PC-9 (cell line): ENCODE data around the gene ZNF576. TPM values are rescaled to one million over a fixed set of nuclear protein-coding genes. Genes with fewer than 3 reads are reported as not detected.

Source experiments
- BruUV-seq: library from RNA; stranded (reverse); fragments of 400-500 nt; replicated peaks from 2 replicates; lab custom pipeline; 2021; lab: Mats Ljungman, UMichigan
- CTCF ChIA-PET: fragments of 300-600 bp; sonication (Branson Sonifier 250); formaldehyde crosslinking; loops from one replicate; lab custom pipeline; 2022; ENCODE audit warnings: antibody characterized with exemption; lab: Charles Lee
- POLR2A ChIA-PET: fragments of 300-600 bp; sonication (Branson Sonifier 250); formaldehyde crosslinking; loops from one replicate; lab custom pipeline; 2022; ENCODE audit warnings: antibody characterized with exemption; ENCODE audit not compliant: unreplicated experiment; lab: Charles Lee
- DNase-seq, 2 experiments: peaks; one replicate each; pipeline versions ENCODE4 v3.0.0 to v3.0.0-alpha.2; 2015 to 2022; ENCODE audit warnings: mixed read lengths in 1 of 2
- H2AFZ ChIP-seq: fragments of 200-600 bp; sonication (generic); 2 replicates; pipeline ENCODE4 v1.8.1; 2017; ENCODE audit warnings: antibody characterized with exemption
- H3F3A ChIP-seq: fragments of 200-600 bp; sonication (generic); 2 replicates; pipeline ENCODE4 v1.8.1; 2017; ENCODE audit warnings: antibody characterized with exemption, mild to moderate bottlenecking, low read depth; ENCODE audit not compliant: insufficient read depth
- H3K27ac ChIP-seq: fragments of 200-600 bp; sonication (generic); 2 replicates; pipeline ENCODE4 v1.6.1; 2016; ENCODE audit warnings: mixed run types
- H3K27me3 ChIP-seq: fragments of 200-600 bp; sonication (generic); 2 replicates; pipeline ENCODE4 v1.6.1; 2016; ENCODE audit warnings: low read depth, mixed run types; ENCODE audit not compliant: insufficient read depth
- H3K36me3 ChIP-seq: fragments of 200-600 bp; sonication (generic); 2 replicates; pipeline ENCODE4 v1.6.1; 2016; ENCODE audit warnings: low read depth, mixed run types
- H3K4me1 ChIP-seq: fragments of 200-600 bp; sonication (generic); replicated peaks from 2 replicates; pipeline ENCODE4 v1.6.1; 2016; ENCODE audit warnings: mixed run types; ENCODE audit not compliant: insufficient read depth
- H3K4me2 ChIP-seq: fragments of 200-600 bp; sonication (generic); 2 replicates; pipeline ENCODE4 v1.6.1; 2017; ENCODE audit warnings: mixed run types
- H3K4me3 ChIP-seq: fragments of 200-600 bp; sonication (generic); 2 replicates; pipeline ENCODE4 v1.6.1; 2016; ENCODE audit warnings: mixed run types
- H3K79me2 ChIP-seq: fragments of 200-600 bp; sonication (generic); 2 replicates; pipeline ENCODE4 v1.6.1; 2017; ENCODE audit warnings: low read depth, mixed run types
- H3K9me2 ChIP-seq: fragments of 200-600 bp; sonication (generic); 2 replicates; pipeline ENCODE4 v1.8.1; 2017; ENCODE audit warnings: mild to moderate bottlenecking; ENCODE audit not compliant: insufficient read depth
- H3K9me3 ChIP-seq: fragments of 200-600 bp; sonication (generic); 2 replicates; pipeline ENCODE4 v1.8.1; 2016; ENCODE audit warnings: low read depth; ENCODE audit not compliant: insufficient read depth
- H4K20me1 ChIP-seq: fragments of 200-600 bp; sonication (generic); 2 replicates; pipeline ENCODE4 v1.8.1; 2017; ENCODE audit not compliant: insufficient read depth
- CTCF ChIP-seq: fragments of 200-600 bp; sonication (generic); conservative IDR thresholded peaks from 2 replicates; pipeline ENCODE4 v1.6.1; 2017; ENCODE audit warnings: mixed run types, antibody characterized with exemption, mild to moderate bottlenecking, moderate library complexity
- EZH2 ChIP-seq: fragments of 200-600 bp; sonication (generic); IDR thresholded peaks from 2 replicates; pipeline ENCODE4 v1.8.0; 2017; ENCODE audit warnings: antibody characterized with exemption, low read depth
- intact Hi-C: fragments of 100-400 bp; cut with micrococcal nuclease; formaldehyde crosslinking; loops from one replicate; pipeline ENCODE4 v1.10.0; 2022; ENCODE audit not compliant: unreplicated experiment
- total RNA-seq: library from RNA; stranded (reverse); gene quantifications from 2 replicates; pipeline ENCODE4 v1.2.3, GENCODE V29; 2021

The ZNF576 gene
- total RNA-seq, 1 experiment from 2014 or later: 15.5 TPM

GRCh38 chr19:43595605-43595998, 793 bp upstream of the ZNF576 start:
- H3K4me1 ChIP-seq: peaks cover 15% of the 10 kb centered on the region
- BruUV-seq: TSS peak; percentile 69
- peaks cover 10% of the 10 kb centered on the region for H4K20me1 ChIP-seq
- peaks cover 48% of the 10 kb centered on the region for H3K79me2 ChIP-seq
- H3K4me2 ChIP-seq: peak overlapping the region; percentile 98
- intact Hi-C loops: loop anchor here (1.0 to 10.0 kb wide), 2 partner anchors 161 to 214 kb away; no protein-coding TSS in a partner anchor
- no peaks in the 10 kb centered on the region for H3K27me3 ChIP-seq
- H3K27ac ChIP-seq: peak overlapping the region; percentile 49
- ChIA-PET CTCF (interaction anchor here (0.6 to 1.1 kb wide), 2 partner anchors 20 to 21 kb away, joined by 3 to 4 read pairs; no protein-coding TSS in a partner anchor), POLR2A (interaction anchor here (0.5 to 1.2 kb wide), 5 partner anchors 12 to 232 kb away, joined by 4 to 15 read pairs (median 6); partner anchors contain the start of gene ZNF283)
- no peaks in the 10 kb centered on the region for H3K9me2 ChIP-seq
- H3F3A ChIP-seq: peaks cover 12% of the 10 kb centered on the region; the same call in 1 of the 2 replicates
- 0 out of 2 replicates have a peak, but pooled peaks cover 7% of the 10 kb centered on the region for H3K36me3 ChIP-seq
- H2AFZ ChIP-seq: peak overlapping the region; percentile 82
- no peaks in the 10 kb centered on the region for H3K9me3 ChIP-seq
- TF ChIP-seq EZH2: no peak
- no peak for TF ChIP-seq CTCF
- H3K4me3 ChIP-seq: peak overlapping the region; percentile 94
- DNase-seq: no peak

GRCh38 chr19:43596842-43597461, 557 bp downstream of the ZNF576 start:
- peak overlapping the region; percentile 88 for H2AFZ ChIP-seq
- H3K4me1 ChIP-seq: peaks cover 15% of the 10 kb centered on the region
- TF ChIP-seq EZH2 (no peak), CTCF (no peak)
- BruUV-seq: TSS peak; percentile 19
- POLR2A ChIA-PET: interaction anchor here (0.7 kb wide), 1 partner anchor 20 kb away, joined by 6 read pairs; no protein-coding TSS in a partner anchor
- H3K27ac ChIP-seq: peak overlapping the region; percentile 83
- no peaks in the 10 kb centered on the region for H3K9me2 ChIP-seq
- H3K4me3 ChIP-seq: peak overlapping the region; percentile 92
- H4K20me1 ChIP-seq: peaks cover 10% of the 10 kb centered on the region
- CTCF ChIA-PET: interaction anchor here (1.2 to 1.5 kb wide), 2 partner anchors 39 to 78 kb away, joined by 3 to 4 read pairs; no protein-coding TSS in a partner anchor
- 0 out of 2 replicates have a peak, but pooled peaks cover 7% of the 10 kb centered on the region for H3K36me3 ChIP-seq
- H3K9me3 ChIP-seq: no peaks in the 10 kb centered on the region
- H3F3A ChIP-seq: peaks cover 12% of the 10 kb centered on the region; the same call in 1 of the 2 replicates
- peak in 1 of 2 experiments; percentile 9 for DNase-seq
- H3K4me2 ChIP-seq: peak overlapping the region; percentile 97
- no peaks in the 10 kb centered on the region for H3K27me3 ChIP-seq
- H3K79me2 ChIP-seq: peaks cover 48% of the 10 kb centered on the region
- intact Hi-C loops: loop anchor here (1.0 to 10.0 kb wide), 5 partner anchors 22 to 188 kb away; partner anchors contain the start of genes PINLYP, XRCC1 and ZNF428

GRCh38 chr19:43597876-43598275, 1.5 kb downstream of the ZNF576 start:
- intact Hi-C loops: loop anchor here (2.0 to 10.0 kb wide), 3 partner anchors 21 to 187 kb away; partner anchors contain the start of gene ZNF428
- ChIA-PET POLR2A (no interaction called here), CTCF (no interaction called here)
- Histone ChIP-seq H3F3A (peaks cover 12% of the 10 kb centered on the region; the same call in 1 of the 2 replicates), H3K4me3 (peak overlapping the region; percentile 92; the same call in 1 of the 2 replicates), H3K4me2 (peak overlapping the region; percentile 97), H3K27ac (no peak overlapping the region), H4K20me1 (peaks cover 10% of the 10 kb centered on the region), H3K4me1 (peaks cover 15% of the 10 kb centered on the region), H3K79me2 (peaks cover 48% of the 10 kb centered on the region), H2AFZ (no peak overlapping the region), H3K9me3 (no peaks in the 10 kb centered on the region), H3K27me3 (no peaks in the 10 kb centered on the region), H3K36me3 (0 out of 2 replicates have a peak, but pooled peaks cover 7% of the 10 kb centered on the region), H3K9me2 (no peaks in the 10 kb centered on the region)
- no peak for DNase-seq
- BruUV-seq: no TSS peak
- no peak for TF ChIP-seq CTCF
- TF ChIP-seq EZH2: no peak
